ENCODE results near the gene FASTKD3.

The FASTKD3 gene

DNA sequence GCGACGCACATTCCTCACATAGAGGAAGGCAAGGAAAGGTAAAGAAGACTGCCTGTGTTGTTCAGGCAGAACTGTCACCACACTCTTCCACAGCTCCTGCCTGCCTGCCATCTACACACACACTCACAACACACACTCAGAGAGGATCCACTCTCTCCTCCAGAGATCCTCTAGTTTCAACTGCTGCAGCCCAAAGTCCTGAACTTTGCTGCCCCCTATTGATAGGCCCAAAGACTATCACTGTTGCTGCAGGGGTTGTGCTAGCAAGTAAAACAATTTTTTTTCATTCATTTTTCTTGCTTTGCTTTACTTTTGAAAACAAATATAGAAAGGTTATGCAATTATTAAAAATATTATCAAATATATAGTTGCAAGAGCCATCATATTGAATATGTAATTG lies 12.0 kb downstream of the FASTKD3 start:
- TF ChIP-seq, protein P1, sequence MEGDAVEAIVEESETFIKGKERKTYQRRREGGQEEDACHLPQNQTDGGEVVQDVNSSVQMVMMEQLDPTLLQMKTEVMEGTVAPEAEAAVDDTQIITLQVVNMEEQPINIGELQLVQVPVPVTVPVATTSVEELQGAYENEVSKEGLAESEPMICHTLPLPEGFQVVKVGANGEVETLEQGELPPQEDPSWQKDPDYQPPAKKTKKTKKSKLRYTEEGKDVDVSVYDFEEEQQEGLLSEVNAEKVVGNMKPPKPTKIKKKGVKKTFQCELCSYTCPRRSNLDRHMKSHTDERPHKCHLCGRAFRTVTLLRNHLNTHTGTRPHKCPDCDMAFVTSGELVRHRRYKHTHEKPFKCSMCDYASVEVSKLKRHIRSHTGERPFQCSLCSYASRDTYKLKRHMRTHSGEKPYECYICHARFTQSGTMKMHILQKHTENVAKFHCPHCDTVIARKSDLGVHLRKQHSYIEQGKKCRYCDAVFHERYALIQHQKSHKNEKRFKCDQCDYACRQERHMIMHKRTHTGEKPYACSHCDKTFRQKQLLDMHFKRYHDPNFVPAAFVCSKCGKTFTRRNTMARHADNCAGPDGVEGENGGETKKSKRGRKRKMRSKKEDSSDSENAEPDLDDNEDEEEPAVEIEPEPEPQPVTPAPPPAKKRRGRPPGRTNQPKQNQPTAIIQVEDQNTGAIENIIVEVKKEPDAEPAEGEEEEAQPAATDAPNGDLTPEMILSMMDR (IDR thresholded peaks at IDR 0.05), result peak; percentile 85

DNA sequence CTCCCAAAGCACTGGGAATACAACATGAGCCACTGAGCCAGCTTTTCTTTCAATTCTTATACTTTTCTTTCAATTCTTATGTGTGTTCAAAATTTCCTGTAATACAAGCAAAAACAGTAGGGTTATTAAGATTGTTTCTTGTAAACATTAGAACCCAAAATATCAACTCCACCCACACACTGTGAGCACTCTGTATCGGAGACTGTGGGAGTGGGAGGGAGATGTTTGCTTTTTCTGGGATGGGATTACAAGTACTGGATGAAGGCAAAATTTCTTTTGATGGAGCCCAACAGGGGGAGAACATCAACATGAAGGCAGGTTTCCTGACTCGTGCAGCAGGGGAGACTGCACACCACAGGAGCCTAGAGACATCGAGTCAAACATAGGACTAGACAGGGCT lies 13.2 kb downstream of the FASTKD3 start:
- TF ChIP-seq, protein P1 (IDR thresholded peaks at IDR 0.05), result no peak
- Mint-ChIP-seq H3K9me3 (peaks cover 21% of the 10 kb centered on the region), H3K4me1 (peaks cover 26% of the 10 kb centered on the region), H3K27me3 (ENCODE audit: low read depth, poor library complexity) (no peaks in the 10 kb centered on the region), H3K4me3 (no peak overlapping the region), H3K36me3 (ENCODE audit: low read depth) (peaks cover 34% of the 10 kb centered on the region), H3K27ac (no peak overlapping the region)
- no peak for DNase-seq

More for the DNA sequence above, 12.0 kb downstream of the FASTKD3 start:
- Mint-ChIP-seq H3K27ac (no peak overlapping the region), H3K27me3 (ENCODE audit: low read depth, poor library complexity) (no peaks in the 10 kb centered on the region), H3K4me1 (peaks cover 20% of the 10 kb centered on the region), H3K9me3 (peaks cover 21% of the 10 kb centered on the region), H3K36me3 (ENCODE audit: low read depth) (peaks cover 39% of the 10 kb centered on the region), H3K4me3 (no peak overlapping the region)
- peak; percentile 48 for DNase-seq

DNA sequence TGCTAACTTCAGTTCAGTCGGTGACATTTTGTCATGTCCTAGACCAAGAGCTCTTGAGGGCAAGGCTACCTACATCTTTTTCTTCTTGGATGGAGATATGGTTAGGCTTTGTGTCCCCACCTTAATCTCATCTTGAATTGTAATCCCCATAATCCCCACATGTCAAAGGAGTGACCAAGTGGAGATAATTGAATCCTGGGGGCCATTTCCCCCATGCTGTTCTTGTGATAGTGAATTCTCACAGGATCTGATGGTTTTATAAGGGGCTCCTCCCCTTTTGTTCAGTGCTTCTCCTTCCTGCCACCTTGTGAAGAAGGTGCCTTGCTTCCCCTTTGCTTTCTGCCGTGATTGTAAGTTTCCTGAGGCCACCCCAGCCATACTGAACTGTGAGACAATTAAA lies 15.8 kb downstream of the FASTKD3 start:
- Mint-ChIP-seq H3K4me1 (peaks cover 43% of the 10 kb centered on the region), H3K27ac (peak overlapping the region; percentile 74), H3K4me3 (no peak overlapping the region), H3K36me3 (ENCODE audit: low read depth) (peaks cover 25% of the 10 kb centered on the region), H3K9me3 (peaks cover 21% of the 10 kb centered on the region), H3K27me3 (ENCODE audit: low read depth, poor library complexity) (no peaks in the 10 kb centered on the region)
- TF ChIP-seq, protein P1 (IDR thresholded peaks at IDR 0.05), result no peak
- DNase-seq, result no peak

DNA sequence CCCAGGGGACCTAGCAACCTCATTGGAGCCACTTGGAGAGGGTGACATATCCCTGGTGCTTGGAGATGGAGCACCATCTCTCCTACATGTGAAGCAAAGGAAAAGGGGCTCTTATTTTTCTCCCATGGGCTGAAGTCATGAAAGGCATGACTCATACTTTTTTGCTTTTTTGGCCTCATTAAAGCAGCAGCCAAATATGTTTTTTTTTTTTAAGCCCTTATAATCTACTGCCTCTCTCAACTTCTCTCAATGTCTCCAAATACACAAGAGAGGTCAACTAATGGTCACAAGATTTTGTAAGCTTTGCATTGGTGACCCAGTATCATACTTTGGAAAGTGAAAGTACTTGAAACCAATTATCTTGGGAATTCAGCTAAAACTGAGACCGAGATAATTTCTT lies 16.3 kb downstream of the FASTKD3 start:
- H3K9me3 Mint-ChIP-seq, result peaks cover 21% of the 10 kb centered on the region
- H3K36me3 Mint-ChIP-seq (ENCODE audit: low read depth), result peaks cover 25% of the 10 kb centered on the region
- H3K4me1 Mint-ChIP-seq, result peaks cover 47% of the 10 kb centered on the region
- H3K27ac Mint-ChIP-seq, result no peak overlapping the region
- TF ChIP-seq, protein P1 (IDR thresholded peaks at IDR 0.05), result no peak
- H3K27me3 Mint-ChIP-seq (ENCODE audit: low read depth, poor library complexity), result no peaks in the 10 kb centered on the region
- peak overlapping the region; percentile 88 for H3K4me3 Mint-ChIP-seq
- DNase-seq, result no peak

DNA sequence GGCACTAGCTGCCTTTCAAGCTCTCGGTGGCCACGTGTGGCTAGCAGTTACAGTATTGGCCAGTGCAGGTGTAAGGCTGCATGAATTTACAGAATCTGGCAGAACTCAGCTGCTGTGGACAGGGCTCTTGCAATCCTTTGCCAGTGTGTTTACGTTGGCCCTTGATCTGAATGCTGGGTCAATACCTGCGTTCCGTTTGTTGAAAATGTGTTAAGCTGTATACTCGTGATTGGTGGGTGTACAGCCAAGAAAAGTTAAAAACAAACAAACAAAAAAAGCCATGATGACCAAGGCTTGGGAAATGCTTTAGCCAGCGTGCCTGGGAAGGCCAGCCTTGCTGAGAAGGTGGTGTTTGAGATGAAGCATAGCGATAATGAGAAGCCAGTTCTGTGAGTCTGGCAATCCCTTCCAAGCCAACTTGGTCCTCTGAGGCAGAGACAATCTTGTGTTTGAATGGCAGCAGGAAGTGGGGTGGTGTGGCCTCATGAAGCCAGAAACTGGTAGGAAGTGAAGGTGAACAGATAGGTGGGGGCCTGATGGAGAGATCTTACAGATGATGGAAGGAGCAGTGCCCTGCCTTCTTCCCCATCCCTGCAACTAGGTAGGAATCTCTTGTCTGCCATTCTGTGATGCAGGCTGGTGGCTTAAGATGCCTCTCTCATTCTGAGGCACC lies 17.1 kb downstream of the FASTKD3 start:
- H3K36me3 Mint-ChIP-seq (ENCODE audit: low read depth), result peaks cover 24% of the 10 kb centered on the region
- H3K4me3 Mint-ChIP-seq, result peak overlapping the region; percentile 88
- no peak overlapping the region for H3K27ac Mint-ChIP-seq
- DNase-seq, result no peak
- H3K9me3 Mint-ChIP-seq, result peaks cover 21% of the 10 kb centered on the region
- H3K27me3 Mint-ChIP-seq (ENCODE audit: low read depth, poor library complexity), result no peaks in the 10 kb centered on the region
- TF ChIP-seq, protein P1 (IDR thresholded peaks at IDR 0.05), result no peak
- H3K4me1 Mint-ChIP-seq, result peaks cover 45% of the 10 kb centered on the region

DNA sequence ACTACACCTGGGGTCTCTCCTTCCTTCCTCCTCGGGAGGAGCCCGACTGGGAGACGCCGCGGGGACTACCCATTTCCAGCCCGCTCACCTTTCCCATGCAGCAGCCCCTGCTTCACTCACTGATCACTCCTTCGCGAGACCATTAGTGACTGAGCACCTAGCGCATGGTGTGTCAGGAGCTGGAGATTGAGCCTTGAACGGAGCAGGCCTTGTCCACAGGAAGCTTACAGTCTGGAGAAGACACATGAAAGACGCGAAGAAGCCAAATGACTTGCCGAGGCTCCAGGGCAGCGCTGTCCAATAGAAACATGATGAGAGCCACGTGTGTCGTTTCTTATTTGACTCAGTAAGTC lies 17.6 kb downstream of the FASTKD3 start:
- peaks cover 21% of the 10 kb centered on the region for H3K9me3 Mint-ChIP-seq
- peaks cover 42% of the 10 kb centered on the region for H3K4me1 Mint-ChIP-seq
- H3K27me3 Mint-ChIP-seq (ENCODE audit: low read depth, poor library complexity), result no peaks in the 10 kb centered on the region
- peak overlapping the region; percentile 94 for H3K27ac Mint-ChIP-seq
- DNase-seq, result no peak
- H3K36me3 Mint-ChIP-seq (ENCODE audit: low read depth), result peaks cover 22% of the 10 kb centered on the region
- TF ChIP-seq, protein P1 (IDR thresholded peaks at IDR 0.05), result no peak
- peak overlapping the region; percentile 88 for H3K4me3 Mint-ChIP-seq

Measured in nephron progenitor cell (in vitro differentiated cells).